GM19193 (cell line): ENCODE results near the gene TMEM255A.

ENCODE experiments used
- POLR2A ChIP-seq: IDR thresholded peaks from 4 replicates; pipeline ENCODE4 v1.6.1; 2011; ENCODE audit not compliant: insufficient read depth, insufficient read length; ENCODE audit errors: extremely low read depth

The TMEM255A gene

DNA sequence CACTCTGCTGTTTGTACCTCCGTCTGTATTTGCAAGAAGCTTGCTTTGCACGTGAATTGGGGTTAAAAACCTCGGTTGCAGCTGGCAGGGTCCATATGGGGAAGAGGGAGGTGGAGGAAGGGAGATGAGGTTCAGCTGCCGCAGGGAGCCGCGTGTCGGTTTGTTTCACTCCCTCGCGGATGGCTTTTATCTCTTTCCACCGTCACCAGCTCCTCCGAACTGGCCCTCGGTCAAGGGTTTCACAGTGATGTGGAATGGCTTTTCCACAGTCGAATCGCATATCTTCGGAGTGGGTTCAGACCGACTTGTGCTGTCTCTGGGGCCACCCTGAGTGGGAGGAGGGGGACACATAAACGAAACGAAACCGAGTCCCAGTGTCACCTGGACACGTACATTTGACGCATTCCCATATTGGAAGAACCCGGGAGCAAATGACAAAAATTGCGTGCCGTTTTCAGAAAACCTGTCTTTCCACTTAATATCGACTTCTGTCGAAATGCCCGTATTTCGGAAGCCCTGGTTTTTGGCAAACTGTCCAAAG is 59.7 kb downstream of the TMEM255A start:
- peak; percentile 8 for TF ChIP-seq POLR2A

DNA sequence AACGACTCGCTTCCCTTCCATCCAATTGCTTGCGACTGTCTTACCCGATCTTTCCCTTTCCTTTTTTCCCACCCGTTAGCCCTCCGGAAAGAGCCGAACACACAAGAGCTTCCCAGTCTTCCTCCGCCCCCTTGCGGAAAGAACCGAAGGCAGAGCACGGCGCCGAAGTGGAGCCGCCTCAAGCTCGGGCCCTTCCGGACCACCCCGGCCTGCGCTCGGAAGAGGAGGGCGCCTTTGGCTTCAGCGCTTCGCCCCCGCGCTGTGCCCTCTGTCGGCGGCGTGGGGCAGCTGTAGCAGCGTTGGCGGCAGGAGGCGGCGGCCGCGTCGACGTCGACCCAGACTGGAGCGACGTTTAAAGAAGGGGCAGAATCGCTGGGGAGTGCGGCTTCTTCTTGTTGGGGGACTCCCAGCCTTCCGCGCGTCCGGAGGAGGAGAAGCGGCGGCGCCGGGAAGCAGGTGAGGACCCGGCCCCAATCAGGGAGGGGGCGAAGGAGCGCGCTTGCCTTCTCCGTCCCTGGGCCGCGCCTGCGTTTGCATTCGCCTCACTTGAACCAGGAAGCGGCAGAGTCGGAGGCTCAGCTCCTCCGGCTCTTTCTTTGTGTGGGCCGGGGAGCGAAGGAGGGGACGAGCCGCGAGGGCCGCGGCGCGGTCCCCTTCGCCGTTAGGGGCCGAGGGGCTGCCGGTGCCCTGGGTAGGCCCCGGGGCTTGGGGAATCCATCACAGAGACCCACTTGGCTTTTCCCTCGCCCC is 60.6 kb downstream of the TMEM255A start, which contains the start of gene ZBTB33:
ZBTB33 (plus strand) TSS at position 291 of the 750 bp plus-strand sequence. CDS start 2,604 bp downstream, outside the sequence.
- TF ChIP-seq POLR2A, result peak; percentile 62

DNA sequence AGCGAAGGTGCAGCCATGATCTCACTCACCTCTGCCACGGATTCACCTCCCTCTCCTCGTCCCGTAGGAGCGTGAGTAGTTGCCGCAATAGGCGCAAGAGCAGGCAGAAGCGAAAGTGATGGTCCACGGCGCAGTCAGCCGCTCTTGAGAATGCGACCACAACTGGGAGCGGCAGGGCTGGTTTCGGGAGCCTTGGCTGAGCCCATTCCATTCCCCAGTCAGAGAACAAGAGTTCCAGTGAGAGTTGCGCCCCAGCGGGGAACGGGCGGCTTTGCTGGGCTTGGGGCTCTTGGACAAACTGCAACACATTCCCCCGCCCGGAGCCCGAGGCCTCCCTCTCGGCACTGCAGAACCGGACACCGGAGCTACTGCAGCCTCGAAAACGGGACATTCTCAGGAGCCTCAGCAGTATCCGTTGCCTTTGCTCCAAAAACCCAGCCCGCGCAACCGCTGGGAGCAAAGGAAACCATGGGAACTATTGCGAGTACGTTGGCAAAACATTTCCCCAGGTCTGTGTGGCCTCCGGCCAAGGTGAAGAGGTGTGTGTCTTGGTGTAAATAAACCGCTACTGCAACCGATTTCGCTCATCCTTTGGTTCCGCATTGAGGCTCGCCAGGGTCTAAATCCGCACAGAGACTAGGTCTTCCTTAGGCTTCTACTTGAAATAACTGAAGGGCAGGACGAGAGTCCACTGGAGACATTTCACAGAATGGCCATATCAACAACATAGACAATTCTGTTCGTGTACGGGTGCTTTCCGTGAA is 66.3 kb downstream of the TMEM255A start:
- peak; percentile 44 for TF ChIP-seq POLR2A

DNA sequence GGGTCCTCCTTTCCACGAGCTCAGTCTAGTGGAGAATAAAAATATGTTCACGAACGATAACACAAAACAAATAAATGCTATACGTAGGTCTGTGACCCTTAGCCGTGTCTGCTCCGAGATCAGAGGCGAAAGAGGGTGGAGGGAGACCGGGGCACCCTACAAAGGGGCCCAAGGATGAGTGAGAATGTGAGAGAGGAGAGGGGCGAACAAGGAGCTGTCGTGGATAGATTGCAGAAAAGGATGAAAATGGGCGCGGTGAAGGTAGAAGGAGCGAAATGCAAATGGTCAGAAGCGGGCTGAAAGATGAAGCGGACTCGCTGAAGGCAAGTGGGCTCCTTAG is 66.9 kb downstream of the TMEM255A start:
- no peak for TF ChIP-seq POLR2A

DNA sequence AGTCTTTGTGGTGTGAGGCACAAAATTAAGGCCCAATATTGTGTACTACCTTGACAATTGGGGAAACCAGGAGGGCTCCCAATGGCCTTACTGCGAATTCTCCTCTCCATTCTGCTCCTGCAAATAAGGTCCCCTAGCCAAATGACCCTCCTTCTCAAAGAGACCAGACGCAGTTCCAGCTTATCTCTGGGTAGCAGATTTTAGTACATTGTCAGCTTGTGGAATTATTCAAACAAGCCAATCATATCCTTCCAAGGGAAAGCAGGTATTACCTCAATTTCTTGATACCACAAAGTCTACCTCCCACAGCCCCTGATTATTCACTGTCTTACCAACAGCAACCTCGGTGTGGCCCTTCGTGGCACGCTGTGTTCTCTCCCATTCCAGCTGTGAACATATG is 68.4 kb downstream of the TMEM255A start:
- no peak for TF ChIP-seq POLR2A

DNA sequence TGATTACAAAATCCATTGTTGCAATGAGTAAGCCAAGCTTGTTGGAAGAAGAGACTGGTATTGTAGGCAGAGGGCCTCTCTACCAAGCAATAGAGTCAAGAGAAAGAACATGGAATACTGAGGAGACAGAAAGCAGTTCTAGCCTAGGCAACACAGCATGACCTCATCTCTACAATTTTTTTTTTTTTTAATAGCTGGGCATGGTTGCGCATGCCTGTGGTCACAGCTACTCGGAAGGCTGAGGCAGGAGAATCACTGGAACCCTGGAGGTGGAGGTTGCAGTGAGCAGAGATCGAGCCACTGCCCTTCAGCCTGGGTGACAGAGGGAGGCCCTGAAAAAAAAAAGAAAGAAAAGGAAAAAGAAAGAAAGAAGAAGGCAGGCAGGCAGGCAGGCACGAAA is 72.3 kb downstream of the TMEM255A start:
- TF ChIP-seq POLR2A, result no peak

DNA sequence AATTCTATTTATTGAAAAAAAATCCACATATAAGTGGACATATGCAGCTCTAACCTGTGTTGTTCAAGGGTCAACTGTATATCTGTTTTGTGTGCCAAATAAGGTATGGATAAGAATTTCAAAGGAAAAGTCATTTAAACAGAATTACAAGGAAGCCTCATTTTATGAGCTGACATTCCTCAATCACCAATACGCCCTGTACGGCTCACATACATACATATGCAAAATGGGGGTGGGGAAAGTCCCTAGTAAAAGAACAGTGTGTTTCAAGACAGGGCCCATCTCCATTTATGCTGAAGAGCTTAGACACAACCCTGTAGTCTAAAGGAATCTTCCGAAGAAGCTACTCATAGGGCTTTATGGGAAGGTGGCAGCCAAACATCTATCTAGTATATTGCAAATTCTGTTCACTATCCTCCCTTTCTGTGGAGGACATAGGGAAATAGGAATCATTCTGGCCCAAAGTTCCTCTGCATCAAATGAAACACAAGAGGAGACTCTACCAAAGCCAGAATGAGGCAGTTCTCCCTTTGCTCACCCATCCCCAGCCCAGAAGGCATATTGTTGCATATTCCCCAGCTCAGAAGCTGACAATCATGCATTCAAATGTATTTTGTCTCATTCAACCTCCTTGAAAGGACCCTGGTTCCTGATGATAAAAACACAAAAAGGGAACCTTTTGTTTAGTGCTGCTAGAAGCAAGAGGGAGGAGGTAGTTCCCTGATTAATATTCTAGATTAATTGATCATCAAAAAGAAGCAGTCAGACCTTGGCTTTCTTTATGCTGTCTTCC is 74.4 kb downstream of the TMEM255A start:
- no peak for TF ChIP-seq POLR2A

DNA sequence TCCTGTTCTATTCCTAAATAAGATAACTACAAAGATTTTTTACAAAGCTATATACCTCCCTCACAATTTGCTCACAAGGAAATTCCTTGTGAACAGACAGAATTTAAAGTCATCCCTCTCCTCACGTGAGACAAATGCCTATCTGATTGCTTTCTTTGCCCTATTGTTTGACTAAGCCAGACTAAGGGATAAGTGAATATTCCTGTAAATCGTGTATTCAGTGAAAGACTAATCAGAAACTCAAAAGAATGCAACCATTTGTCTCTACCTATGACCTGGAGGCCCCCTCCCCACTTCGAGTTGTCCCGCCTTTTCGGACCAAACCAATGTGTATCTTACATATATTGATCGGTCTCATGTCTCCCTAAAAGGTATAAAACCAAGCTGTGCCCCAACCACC is 76.0 kb downstream of the TMEM255A start:
- TF ChIP-seq POLR2A, result no peak

DNA sequence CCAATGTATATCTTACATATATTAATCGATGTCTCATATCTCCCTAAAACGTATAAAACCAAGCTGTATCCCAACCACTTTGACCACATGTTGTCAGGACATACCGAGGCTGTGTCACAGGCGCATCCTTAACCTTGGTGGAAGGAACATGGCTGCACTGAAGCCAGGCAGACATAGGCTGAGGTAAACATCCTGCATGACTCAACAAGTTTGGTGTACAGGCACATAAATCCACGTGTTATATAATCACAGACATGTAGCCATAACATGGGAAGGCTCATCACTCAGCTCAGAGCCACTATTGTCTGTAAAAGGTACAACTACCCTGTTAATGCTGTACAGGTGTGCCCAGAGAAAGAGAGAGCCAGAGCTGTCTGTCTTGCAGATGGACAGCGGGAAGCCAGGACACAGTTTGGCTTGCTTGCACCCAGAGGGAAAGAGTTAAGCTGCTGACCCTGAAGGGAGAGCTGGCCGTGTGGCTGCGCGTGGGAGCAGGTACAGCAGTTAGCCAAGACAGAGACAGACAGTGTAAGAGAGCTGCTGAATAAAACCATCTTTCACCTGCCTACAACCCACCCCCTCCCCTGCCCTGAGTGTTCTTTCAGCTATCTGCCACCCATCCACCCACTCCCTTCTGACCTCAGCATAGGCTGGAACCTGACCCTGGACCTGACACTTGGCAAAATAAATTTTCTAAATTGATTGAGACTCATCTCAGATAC is 82.9 kb downstream of the TMEM255A start:
- no peak for TF ChIP-seq POLR2A

DNA sequence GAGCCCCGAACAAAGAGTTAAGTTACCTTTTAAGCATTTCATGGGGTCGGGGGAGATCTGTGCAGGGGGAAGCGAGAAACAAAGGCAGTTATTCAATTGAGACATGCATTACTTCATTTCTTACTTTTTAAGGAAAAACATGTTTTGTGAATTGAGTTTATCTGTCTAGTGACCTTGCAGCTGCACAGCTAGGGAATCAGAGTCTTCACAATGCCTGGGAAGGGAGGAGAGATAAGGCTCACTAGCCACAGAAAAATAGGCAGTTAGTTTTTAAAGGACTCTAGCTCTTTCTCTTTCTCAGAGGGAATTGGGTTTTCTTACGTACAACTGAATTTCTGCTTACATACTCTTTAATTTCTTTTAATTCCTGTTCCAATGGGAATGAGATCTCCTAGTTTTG is 86.9 kb downstream of the TMEM255A start:
- TF ChIP-seq POLR2A, result no peak

DNA sequence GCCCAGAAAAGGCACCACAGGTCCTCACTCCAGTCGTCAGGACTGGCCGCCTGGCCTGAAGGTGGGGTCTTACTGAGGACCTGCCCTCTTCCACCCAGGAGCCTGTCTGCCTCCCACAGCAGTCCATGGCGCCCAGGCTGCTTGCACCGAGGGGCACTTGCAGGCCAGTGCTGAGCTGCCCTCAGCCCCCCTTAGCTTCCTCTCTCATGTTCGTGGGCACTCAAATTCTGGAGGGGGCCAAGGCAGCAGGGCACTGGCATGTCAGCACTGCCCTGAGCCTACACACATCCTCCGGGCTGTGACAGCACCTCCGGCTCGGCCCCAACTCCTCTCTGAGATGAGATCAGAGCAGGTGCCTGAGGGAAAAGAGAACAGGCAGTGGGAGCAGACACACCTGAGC is 87.9 kb downstream of the TMEM255A start:
- TF ChIP-seq POLR2A, result no peak

DNA sequence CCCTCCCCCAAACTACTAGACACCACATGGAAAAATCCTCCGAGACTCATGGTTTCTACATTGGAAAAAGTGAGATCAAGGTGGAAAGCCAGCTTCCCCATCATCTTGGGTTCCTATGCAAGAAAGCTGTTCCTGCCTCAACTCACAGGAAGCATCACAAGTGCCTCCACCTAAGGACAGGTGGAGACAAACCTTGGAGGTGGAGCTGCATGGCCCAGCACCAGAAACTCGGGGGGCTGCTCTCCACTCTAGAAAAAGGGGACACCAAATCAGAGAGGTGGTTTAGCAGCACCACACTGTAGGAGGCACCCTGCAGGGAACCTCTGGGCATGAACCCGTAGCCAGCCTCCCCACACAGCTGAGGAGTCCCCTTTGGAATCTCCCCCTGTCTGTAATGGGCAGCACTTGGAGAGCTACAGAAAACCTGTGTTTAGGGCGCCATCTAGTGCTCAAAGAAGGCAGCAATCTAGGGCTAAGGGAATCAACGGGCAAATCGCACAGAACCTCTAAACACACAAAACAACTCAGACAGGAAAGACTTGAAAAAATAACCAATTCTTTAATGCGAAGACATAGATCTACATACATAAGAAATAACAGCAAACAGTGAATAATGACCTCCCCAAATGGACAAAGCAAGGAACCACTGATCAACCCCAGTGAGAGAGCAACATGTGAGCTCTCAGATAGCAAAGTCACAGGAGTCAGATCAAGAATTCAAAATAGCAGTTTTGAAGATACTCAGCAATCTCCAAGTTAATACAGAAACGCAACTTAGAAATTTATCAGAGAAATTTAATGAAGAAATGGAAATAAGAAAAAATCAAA is 97.6 kb downstream of the TMEM255A start:
- no peak for TF ChIP-seq POLR2A
